GM12801 (cell line): ENCODE measurements around the gene FAM161B.

Source experiments
- CTCF ChIP-seq: IDR thresholded peaks from one replicate; pipeline ENCODE4 v1.5.1; 2011; ENCODE audit warnings: control low read depth; ENCODE audit not compliant: insufficient read length; ENCODE audit errors: extremely low read depth

FAM161B gene

DNA sequence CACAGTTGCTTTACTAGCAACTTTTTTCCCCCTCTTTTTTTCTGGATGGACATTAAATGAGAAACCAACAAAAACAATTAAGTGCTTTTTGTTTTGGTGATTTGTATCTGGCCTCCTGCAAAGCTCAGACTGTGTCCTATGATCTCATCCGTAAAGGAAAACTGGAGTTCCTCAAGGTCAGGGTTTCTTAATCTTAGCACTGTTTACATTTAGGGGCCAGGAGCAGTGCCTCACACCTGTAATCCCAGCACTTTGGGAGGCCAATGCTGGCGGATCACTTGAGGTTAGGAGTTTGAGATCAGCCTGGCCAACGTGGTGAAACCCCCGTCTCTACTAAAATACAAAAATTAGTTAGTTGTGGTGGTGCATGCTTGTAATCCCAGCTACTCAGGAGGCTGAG lies 41.2 kb upstream of the FAM161B start:
- no peak for TF ChIP-seq CTCF

DNA sequence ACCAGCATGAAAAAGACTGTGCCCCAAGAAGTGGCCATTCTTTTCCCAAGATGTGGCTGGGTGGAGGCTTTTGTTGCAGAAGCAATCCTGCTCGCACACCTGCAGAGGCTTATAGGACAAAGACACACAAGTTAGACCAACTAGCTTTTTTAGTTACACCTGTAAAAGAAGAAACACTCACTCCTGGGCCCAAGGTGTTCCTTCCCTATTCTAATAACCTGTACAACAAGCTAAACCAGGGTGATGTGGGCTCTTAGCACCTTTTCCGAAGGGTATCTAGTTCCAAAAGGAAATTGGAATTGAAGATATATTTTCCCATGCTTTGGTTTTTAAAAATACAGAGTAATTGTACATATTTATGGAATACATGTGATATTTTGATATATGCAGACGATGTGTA lies 38.2 kb upstream of the FAM161B start:
- TF ChIP-seq CTCF = no peak

DNA sequence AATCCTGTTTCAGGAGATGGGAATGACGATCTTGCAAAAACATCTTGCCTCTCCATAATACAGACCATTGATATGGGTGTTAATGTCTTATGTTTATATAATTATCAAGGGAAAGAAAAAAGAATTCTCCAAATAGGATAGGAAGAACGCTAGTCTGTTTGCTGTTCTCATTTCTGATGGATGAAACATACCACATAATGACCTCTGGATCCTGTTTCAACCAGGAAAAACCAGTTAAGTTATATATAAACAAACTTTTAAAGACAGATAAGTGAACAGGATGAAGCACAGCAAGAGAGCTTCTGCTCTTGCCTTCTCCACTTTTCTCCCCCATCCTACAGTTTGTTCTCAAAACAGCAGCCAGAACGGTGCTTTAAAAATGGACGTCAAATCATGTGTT lies 28.0 kb upstream of the FAM161B start:
- no peak for TF ChIP-seq CTCF

- TF ChIP-seq CTCF = no peak
Observed at GRCh38 chr14:73976125-73976524, 26.2 kb upstream of the FAM161B start.

DNA sequence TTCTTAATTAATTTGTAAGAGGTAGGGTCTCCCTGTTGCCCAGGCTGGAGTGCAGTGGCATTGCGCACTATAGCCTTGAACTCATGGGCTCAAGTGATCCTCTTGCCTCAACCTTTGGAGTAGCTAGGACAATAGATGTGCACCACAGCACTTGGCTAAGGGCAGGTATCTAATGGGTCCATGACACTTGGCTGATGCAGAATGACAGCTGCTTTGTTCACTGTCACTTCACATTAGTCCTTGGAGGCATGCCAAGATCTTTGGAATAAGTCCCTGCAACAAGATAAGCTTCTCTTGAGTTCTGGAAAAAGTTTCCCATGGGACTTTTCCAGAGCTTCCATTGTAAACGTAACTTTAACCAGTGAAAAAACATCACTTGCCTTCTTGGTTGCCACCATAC lies 23.6 kb upstream of the FAM161B start:
- TF ChIP-seq CTCF = no peak

GRCh38 chr14:73968885-73969284 lies 19.0 kb upstream of the FAM161B start:
- no peak for TF ChIP-seq CTCF

DNA sequence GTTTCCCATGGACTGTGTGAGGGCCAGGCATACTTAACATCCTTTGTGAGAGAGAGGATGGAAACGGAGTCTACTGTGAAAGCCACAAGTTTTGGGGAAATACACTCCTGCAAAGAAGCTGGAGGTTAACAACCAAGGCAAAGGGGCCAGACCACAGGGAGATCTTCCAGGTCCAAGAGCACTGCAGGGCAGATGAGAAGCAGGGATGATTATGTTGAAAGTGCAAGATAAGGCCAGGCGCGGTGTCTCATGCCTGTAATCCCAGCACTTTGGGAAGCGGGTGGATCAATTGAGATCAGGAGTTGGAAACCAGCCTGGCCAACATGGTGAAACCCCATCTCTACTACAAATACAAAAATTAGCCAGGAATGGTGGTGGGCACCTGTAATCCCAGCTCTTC lies 15.3 kb upstream of the FAM161B start:
- no peak for TF ChIP-seq CTCF

- no peak for TF ChIP-seq CTCF
Observed at GRCh38 chr14:73961192-73961591, 11.3 kb upstream of the FAM161B start.
